DMS153 (cell line): ENCODE results near the gene WWOX.
"Not testable (repeated sequence)": the region's sequence is repeated elsewhere in the genome, so short reads cannot be mapped to it uniquely, and the experiment has no call there.

ENCODE experiments used
- DNase-seq: peaks from one replicate; lab custom pipeline; 2025; lab: John Stamatoyannopoulos, UW

The WWOX gene

GRCh38 chr16:78099271-78100111 is at the start of gene WWOX:
Gene WWOX, plus strand, starts transcription at chr16:78099654.
- DNase-seq = peak; percentile 98

- no peak for DNase-seq
Observed at GRCh38 chr16:78050734-78051400, 48.6 kb upstream of the WWOX start.

- peak; percentile 86 for DNase-seq
Observed at GRCh38 chr16:78057803-78058564, 41.5 kb upstream of the WWOX start.

- DNase-seq = not testable (repeated sequence)
Observed at GRCh38 chr16:78059806-78060205, 39.6 kb upstream of the WWOX start.

- DNase-seq = no peak
Observed at GRCh38 chr16:78060295-78060694, 39.2 kb upstream of the WWOX start.

- DNase-seq = no peak
Observed at GRCh38 chr16:78060809-78061208, 38.6 kb upstream of the WWOX start.

GRCh38 chr16:78065319-78065718 is 34.1 kb upstream of the WWOX start:
- no peak for DNase-seq

- no peak for DNase-seq
Observed at GRCh38 chr16:78069913-78070312, 29.5 kb upstream of the WWOX start.

GRCh38 chr16:78072275-78072674 is 27.2 kb upstream of the WWOX start:
- DNase-seq = peak; percentile 42

- DNase-seq = no peak
Observed at GRCh38 chr16:78075800-78076199, 23.7 kb upstream of the WWOX start.

- no peak for DNase-seq
Observed at GRCh38 chr16:78081341-78081740, 18.1 kb upstream of the WWOX start.

- no peak for DNase-seq
Observed at GRCh38 chr16:78091419-78091818, 8.0 kb upstream of the WWOX start.

GRCh38 chr16:78092758-78093157 is 6.7 kb upstream of the WWOX start:
- DNase-seq = no peak

GRCh38 chr16:78094166-78094565 is 5.3 kb upstream of the WWOX start:
- no peak for DNase-seq

- DNase-seq = no peak
Observed at GRCh38 chr16:78094998-78095397, 4.5 kb upstream of the WWOX start.

GRCh38 chr16:78096386-78096785 is 3.1 kb upstream of the WWOX start:
- no peak for DNase-seq

GRCh38 chr16:78097548-78097947 is 1.9 kb upstream of the WWOX start:
- no peak for DNase-seq

GRCh38 chr16:78098087-78098486 is 1.4 kb upstream of the WWOX start:
- no peak for DNase-seq

- DNase-seq = no peak
Observed at GRCh38 chr16:78098595-78099270, 721 bp upstream of the WWOX start.

- no peak for DNase-seq
Observed at GRCh38 chr16:78100112-78100467, 636 bp downstream of the WWOX start.

GRCh38 chr16:78102122-78102660 is 2.7 kb downstream of the WWOX start:
- DNase-seq = no peak

GRCh38 chr16:78102865-78103264 is 3.4 kb downstream of the WWOX start:
- no peak for DNase-seq
